Muscle of leg (tissue), 11 donors: ENCODE results near the gene SPINK1. TPM values are rescaled to one million over a fixed set of nuclear protein-coding genes. Genes with fewer than 3 reads are reported as not detected.
A peak's percentile ranks its signal among the peaks of the same experiment; 100 is the strongest.
"Not testable (repeated sequence)": the region's sequence is repeated elsewhere in the genome, so short reads cannot be mapped to it uniquely, and the experiment has no call there.

Source experiments
- DNase-seq: peaks from one replicate; pipeline ENCODE4 v3.0.0; 2013
- H3K27ac ChIP-seq: one replicate; pipeline ENCODE4 v1.5.1; 2013; ENCODE audit warnings: mild to moderate bottlenecking, low read length, control low read depth
- H3K27me3 ChIP-seq: one replicate; pipeline ENCODE4 v1.6.1; 2013; ENCODE audit warnings: low read length; ENCODE audit not compliant: control insufficient read depth, insufficient read depth
- H3K36me3 ChIP-seq: one replicate; pipeline ENCODE4 v1.6.1; 2013; ENCODE audit warnings: low read length; ENCODE audit not compliant: control insufficient read depth, insufficient read depth
- H3K4me1 ChIP-seq: one replicate; pipeline ENCODE4 v1.6.1; 2013; ENCODE audit warnings: low read length; ENCODE audit not compliant: control insufficient read depth, insufficient read depth
- H3K4me3 ChIP-seq: one replicate; pipeline ENCODE4 v1.5.1; 2013; ENCODE audit warnings: low read length, control low read depth
- H3K9me3 ChIP-seq: replicated peaks from 2 replicates; pipeline ENCODE4 v1.6.1; 2013; ENCODE audit warnings: low read depth, low read length; ENCODE audit not compliant: control insufficient read depth
- WGBS: methylation state at CpG from one replicate; pipeline ENCODE4 v1.1.5; 2013; ENCODE audit warnings: missing lambda C conversion rate; ENCODE audit not compliant: insufficient coverage; 5-methylcytosine and 5-hydroxymethylcytosine counted together
- polyA plus RNA-seq, 8 donors: library from polyadenylated mRNA; unstranded; fragments of 120-200 nt; gene quantifications; one replicate each; pipeline versions ENCODE4 v1.2.1 to v1.2.3, GENCODE V29; 2013; ENCODE audit warnings: inconsistent platforms in 1 of 8, low replicate concordance in 1 of 8; ENCODE audit not compliant: insufficient read length in 8 of 8, insufficient read depth in 1 of 8
- total RNA-seq: library from RNA; stranded (reverse); fragments of 120-200 nt; gene quantifications from one replicate; pipeline ENCODE4 v1.2.4, GENCODE V29; 2013

Gene SPINK1
- total and polyA plus RNA-seq, 9 donors, result 1.4 to 7.6 (median 2.0) TPM; not detected in 5

GRCh38 chr5:147835386-147835798, 3.9 kb upstream of the SPINK1 start:
- Histone ChIP-seq H3K36me3 (no peaks in the 10 kb centered on the region), H3K4me1 (no peaks in the 10 kb centered on the region), H3K27ac (no peak overlapping the region), H3K4me3 (no peak overlapping the region), H3K27me3 (no peaks in the 10 kb centered on the region), H3K9me3 (no peaks in the 10 kb centered on the region)
- DNase-seq, result no peak
- no CpG with 5 or more reads among the region's 2 CpGs for WGBS

- H3K36me3 ChIP-seq, result no peaks in the 10 kb centered on the region
- H3K4me1 ChIP-seq, result no peaks in the 10 kb centered on the region
- peak; percentile 29 for DNase-seq
- no peak overlapping the region for H3K27ac ChIP-seq
- no CpG with 5 or more reads among the region's 1 CpG for WGBS
- no peaks in the 10 kb centered on the region for H3K9me3 ChIP-seq
- no peak overlapping the region for H3K4me3 ChIP-seq
- no peaks in the 10 kb centered on the region for H3K27me3 ChIP-seq
These were observed 1.1 kb upstream of the SPINK1 start for GRCh38 chr5:147832541-147832940.

GRCh38 chr5:147830035-147830434, 1.4 kb downstream of the SPINK1 start:
- H3K9me3 ChIP-seq, result no peaks in the 10 kb centered on the region
- no peaks in the 10 kb centered on the region for H3K27me3 ChIP-seq
- no peak overlapping the region for H3K27ac ChIP-seq
- no peaks in the 10 kb centered on the region for H3K4me1 ChIP-seq
- H3K4me3 ChIP-seq, result no peak overlapping the region
- H3K36me3 ChIP-seq, result no peaks in the 10 kb centered on the region
- no peak for DNase-seq

- not testable (repeated sequence) for H3K4me3 ChIP-seq, H3K9me3 ChIP-seq, DNase-seq, H3K36me3 ChIP-seq, H3K4me1 ChIP-seq, H3K27me3 ChIP-seq, H3K27ac ChIP-seq
- WGBS, result 67% methylated on average over 2 of the region's 5 CpGs
These were observed 4.5 kb downstream of the SPINK1 start for GRCh38 chr5:147827017-147827416.

- Histone ChIP-seq H3K27me3 (no peaks in the 10 kb centered on the region), H3K36me3 (no peaks in the 10 kb centered on the region), H3K27ac (no peak overlapping the region), H3K9me3 (no peaks in the 10 kb centered on the region), H3K4me3 (no peak overlapping the region), H3K4me1 (no peaks in the 10 kb centered on the region)
- no CpG with 5 or more reads among the region's 2 CpGs for WGBS
- peak; percentile 49 for DNase-seq
These were observed 5.1 kb downstream of the SPINK1 start for GRCh38 chr5:147826361-147826760.

GRCh38 chr5:147822686-147823491, 8.6 kb downstream of the SPINK1 start:
- Histone ChIP-seq H3K4me1 (no peaks in the 10 kb centered on the region), H3K27ac (no peak overlapping the region), H3K27me3 (no peaks in the 10 kb centered on the region), H3K36me3 (no peaks in the 10 kb centered on the region), H3K4me3 (no peak overlapping the region), H3K9me3 (no peaks in the 10 kb centered on the region)
- no CpG with 5 or more reads among the region's 4 CpGs for WGBS
- DNase-seq, result peak; percentile 72

GRCh38 chr5:147822222-147822621, 9.2 kb downstream of the SPINK1 start:
- whole genome bisulfite sequencing, result no CpG with 5 or more reads among the region's 3 CpGs
- not testable (repeated sequence) for H3K27me3 ChIP-seq, H3K9me3 ChIP-seq, H3K36me3 ChIP-seq, H3K27ac ChIP-seq, H3K4me3 ChIP-seq, DNase-seq, H3K4me1 ChIP-seq

- 92% methylated on average over 2 of the region's 5 CpGs for WGBS
- H3K27ac ChIP-seq, result no peak overlapping the region
- H3K36me3 ChIP-seq, result no peaks in the 10 kb centered on the region
- H3K4me1 ChIP-seq, result no peaks in the 10 kb centered on the region
- no peak overlapping the region for H3K4me3 ChIP-seq
- no peak for DNase-seq
- H3K9me3 ChIP-seq, result no peaks in the 10 kb centered on the region
- H3K27me3 ChIP-seq, result no peaks in the 10 kb centered on the region
These were observed 9.7 kb downstream of the SPINK1 start for GRCh38 chr5:147821766-147822165.

GRCh38 chr5:147819261-147819770, 12.2 kb downstream of the SPINK1 start:
- H3K4me3 ChIP-seq, result no peak overlapping the region
- no CpG with 5 or more reads among the region's 1 CpG for WGBS

GRCh38 chr5:147818290-147818689, 13.2 kb downstream of the SPINK1 start:
- Histone ChIP-seq H3K36me3 (no peaks in the 10 kb centered on the region), H3K4me1 (no peaks in the 10 kb centered on the region), H3K9me3 (no peaks in the 10 kb centered on the region), H3K27me3 (no peaks in the 10 kb centered on the region), H3K4me3 (no peak overlapping the region), H3K27ac (no peak overlapping the region)
- no peak for DNase-seq
- WGBS, result 0% methylated on average over 1 of the region's 1 CpG

More at GRCh38 chr5:147819261-147819770, 12.2 kb downstream of the SPINK1 start:
- Histone ChIP-seq H3K27ac (no peak overlapping the region), H3K9me3 (no peaks in the 10 kb centered on the region), H3K4me1 (no peaks in the 10 kb centered on the region), H3K36me3 (no peaks in the 10 kb centered on the region), H3K27me3 (no peaks in the 10 kb centered on the region)
- peak; percentile 13 for DNase-seq
